Left ventricle myocardium inferior (tissue), 1 donor: ENCODE data around the gene DSTN. TPM values are rescaled to one million over a fixed set of nuclear protein-coding genes. Genes with fewer than 3 reads are reported as not detected.

Experiments used
- DNase-seq: peaks from one replicate; pipeline ENCODE4 v3.0.0-alpha.2; 2020
- H3K27ac ChIP-seq: fragments of 200-600 bp; replicated peaks from 2 replicates; pipeline ENCODE4 v1.8.0; 2021
- H3K27me3 ChIP-seq: fragments of 200-600 bp; 2 replicates; pipeline ENCODE4 v1.8.0; 2021; ENCODE audit warnings: low read depth
- H3K36me3 ChIP-seq: fragments of 200-600 bp; 2 replicates; pipeline ENCODE4 v1.8.0; 2021
- H3K4me1 ChIP-seq: fragments of 200-600 bp; 2 replicates; pipeline ENCODE4 v1.8.0; 2021
- H3K4me3 ChIP-seq: fragments of 200-600 bp; 2 replicates; pipeline ENCODE4 v1.8.0; 2021; ENCODE audit warnings: mild to moderate bottlenecking, moderate library complexity
- H3K9me3 ChIP-seq: fragments of 200-600 bp; replicated peaks from 2 replicates; pipeline ENCODE4 v1.8.0; 2021
- intact Hi-C: fragments of 100-400 bp; cut with micrococcal nuclease; formaldehyde crosslinking; loops from one replicate; pipeline ENCODE4 v1.11.0; 2022
- total RNA-seq: library from RNA; stranded (reverse); fragmentation: NEBNext Ultra II Directional; extraction: Animal tissue kit (Norgen Biotek cat#: 25700); gene quantifications from one replicate; pipeline ENCODE4 v1.2.1, GENCODE V29; 2021
- TF ChIP-seq, protein P1 (sequence below): fragments of 200-600 bp; IDR thresholded peaks from 2 replicates; pipeline ENCODE4 v1.8.0; 2021; ENCODE audit warnings: antibody characterized with exemption, mild to moderate bottlenecking, borderline replicate concordance
- donor health status: DM: no; HTN: yes; CAD: no; lungs with severe emphysema.

Gene DSTN
- total RNA-seq, 1 donor from 2014 or later: 635 TPM

DNA sequence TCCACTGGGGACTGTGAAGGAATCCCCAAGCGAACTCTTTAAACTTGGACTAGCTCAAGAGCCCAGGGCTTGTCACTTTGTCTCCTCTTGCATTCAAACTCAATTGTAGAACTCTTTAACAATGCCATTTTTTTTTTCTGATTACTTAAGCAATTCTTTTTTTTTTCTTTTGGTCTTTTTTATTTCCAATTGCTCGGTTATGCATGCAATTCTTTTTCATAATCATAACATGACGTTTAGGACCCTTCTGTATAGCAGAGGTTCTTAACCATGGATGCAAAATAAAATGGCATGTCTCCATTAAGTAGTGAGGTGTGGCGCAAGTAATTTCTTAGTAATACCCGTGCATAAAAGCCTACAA lies 38.2 kb upstream of the DSTN start:
- Histone ChIP-seq H3K27me3 (no peaks in the 10 kb centered on the region), H3K27ac (peak overlapping the region; percentile 75), H3K4me1 (peaks cover 14% of the 10 kb centered on the region), H3K9me3 (no peaks in the 10 kb centered on the region), H3K36me3 (no peaks in the 10 kb centered on the region), H3K4me3 (peak overlapping the region; percentile 69)
- TF ChIP-seq, protein P1, sequence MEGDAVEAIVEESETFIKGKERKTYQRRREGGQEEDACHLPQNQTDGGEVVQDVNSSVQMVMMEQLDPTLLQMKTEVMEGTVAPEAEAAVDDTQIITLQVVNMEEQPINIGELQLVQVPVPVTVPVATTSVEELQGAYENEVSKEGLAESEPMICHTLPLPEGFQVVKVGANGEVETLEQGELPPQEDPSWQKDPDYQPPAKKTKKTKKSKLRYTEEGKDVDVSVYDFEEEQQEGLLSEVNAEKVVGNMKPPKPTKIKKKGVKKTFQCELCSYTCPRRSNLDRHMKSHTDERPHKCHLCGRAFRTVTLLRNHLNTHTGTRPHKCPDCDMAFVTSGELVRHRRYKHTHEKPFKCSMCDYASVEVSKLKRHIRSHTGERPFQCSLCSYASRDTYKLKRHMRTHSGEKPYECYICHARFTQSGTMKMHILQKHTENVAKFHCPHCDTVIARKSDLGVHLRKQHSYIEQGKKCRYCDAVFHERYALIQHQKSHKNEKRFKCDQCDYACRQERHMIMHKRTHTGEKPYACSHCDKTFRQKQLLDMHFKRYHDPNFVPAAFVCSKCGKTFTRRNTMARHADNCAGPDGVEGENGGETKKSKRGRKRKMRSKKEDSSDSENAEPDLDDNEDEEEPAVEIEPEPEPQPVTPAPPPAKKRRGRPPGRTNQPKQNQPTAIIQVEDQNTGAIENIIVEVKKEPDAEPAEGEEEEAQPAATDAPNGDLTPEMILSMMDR: no peak
- DNase-seq: no peak
- intact Hi-C loops: loop anchor here (10.0 kb wide), 2 partner anchors 83 to 363 kb away; no protein-coding TSS in a partner anchor

GRCh38 chr20:17533396-17533795 lies 36.5 kb upstream of the DSTN start:
- TF ChIP-seq, protein P1: no peak
- no peak overlapping the region for H3K27ac ChIP-seq
- intact Hi-C loops: loop anchor here (10.0 kb wide), 2 partner anchors 81 to 361 kb away; no protein-coding TSS in a partner anchor
- H3K27me3 ChIP-seq: no peaks in the 10 kb centered on the region
- H3K4me3 ChIP-seq: no peak overlapping the region
- H3K36me3 ChIP-seq: no peaks in the 10 kb centered on the region
- peaks cover 14% of the 10 kb centered on the region for H3K4me1 ChIP-seq
- H3K9me3 ChIP-seq: no peaks in the 10 kb centered on the region
- DNase-seq: no peak

DNA sequence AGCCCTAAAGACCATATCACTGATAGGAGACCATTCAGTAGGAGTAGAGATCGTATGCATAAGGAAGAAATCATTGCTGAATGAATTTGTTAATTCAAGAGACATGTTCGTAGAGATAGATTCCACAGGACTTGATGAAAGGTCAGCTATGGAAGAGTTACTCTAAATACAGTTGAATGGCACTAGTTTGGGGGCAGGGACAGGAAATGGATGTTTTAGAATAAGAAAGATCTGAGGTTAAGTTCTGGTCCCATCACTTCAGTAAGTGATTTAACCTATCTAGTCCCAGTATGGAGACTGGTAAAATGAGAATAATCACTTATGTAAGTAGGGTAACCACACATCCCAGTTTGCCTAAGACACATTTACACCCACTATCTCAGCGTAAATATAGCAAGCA lies 35.8 kb upstream of the DSTN start:
- Histone ChIP-seq H3K27me3 (no peaks in the 10 kb centered on the region), H3K4me3 (no peak overlapping the region), H3K36me3 (no peaks in the 10 kb centered on the region), H3K9me3 (no peaks in the 10 kb centered on the region), H3K27ac (no peak overlapping the region), H3K4me1 (peaks cover 14% of the 10 kb centered on the region)
- no peak for DNase-seq
- intact Hi-C loops: loop anchor here (10.0 kb wide), 2 partner anchors 81 to 361 kb away; no protein-coding TSS in a partner anchor
- TF ChIP-seq, protein P1: no peak

- H3K27me3 ChIP-seq: no peaks in the 10 kb centered on the region
- peaks cover 1% of the 10 kb centered on the region for H3K4me1 ChIP-seq
- H3K27ac ChIP-seq: no peak overlapping the region
- TF ChIP-seq, protein P1: peak; percentile 93
- DNase-seq: peak; percentile 48
- H3K4me3 ChIP-seq: no peak overlapping the region
- no peaks in the 10 kb centered on the region for H3K36me3 ChIP-seq
- no peaks in the 10 kb centered on the region for H3K9me3 ChIP-seq
- intact Hi-C loops: loop anchor here (10.0 kb wide), 2 partner anchors 78 to 358 kb away; no protein-coding TSS in a partner anchor
These were observed 32.9 kb upstream of the DSTN start for GRCh38 chr20:17536944-17537444.

- no peaks in the 10 kb centered on the region for H3K4me1 ChIP-seq
- intact Hi-C loops: loop anchor here (10.0 kb wide), 2 partner anchors 77 to 357 kb away; no protein-coding TSS in a partner anchor
- H3K36me3 ChIP-seq: no peaks in the 10 kb centered on the region
- DNase-seq: no peak
- H3K9me3 ChIP-seq: no peaks in the 10 kb centered on the region
- H3K27me3 ChIP-seq: no peaks in the 10 kb centered on the region
- no peak overlapping the region for H3K27ac ChIP-seq
- TF ChIP-seq, protein P1: no peak
- H3K4me3 ChIP-seq: no peak overlapping the region
These were observed 31.9 kb upstream of the DSTN start for GRCh38 chr20:17537959-17538358.
